Neural progenitor cell (in vitro differentiated cells): ENCODE measurements around the gene SMARCC2.

Experiments used
- EZH2phosphoT487 ChIP-seq: fragments of 200-600 bp; sonication (generic); IDR thresholded peaks from 2 replicates; pipeline ENCODE4 v1.6.1; 2017; ENCODE audit warnings: antibody characterized with exemption
- TF ChIP-seq, protein P1 (sequence below): fragments of 200-600 bp; sonication (generic); IDR thresholded peaks from 2 replicates; pipeline ENCODE4 v1.5.1; 2017; ENCODE audit warnings: antibody characterized with exemption, mild to moderate bottlenecking

DNA sequence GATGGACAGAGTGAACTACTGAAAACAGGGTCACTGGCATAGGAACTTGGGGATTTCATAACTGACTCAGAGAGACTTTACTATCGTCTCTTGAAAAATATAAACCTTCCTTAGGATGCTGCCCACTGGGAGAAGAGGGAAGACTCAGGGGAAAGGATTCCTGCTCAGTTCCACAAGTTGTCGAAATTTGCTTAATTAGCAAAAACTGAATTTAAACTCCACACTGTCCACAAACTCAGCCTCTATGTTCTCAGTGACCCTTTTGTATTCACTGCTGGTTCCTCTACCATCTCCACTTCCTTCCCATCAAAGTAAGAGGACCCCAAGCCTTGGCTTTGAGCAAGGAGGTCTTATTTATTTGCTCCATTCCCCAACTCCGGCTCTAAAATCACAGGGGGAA lies 44.1 kb downstream of the SMARCC2 start:
- TF ChIP-seq, protein P1, sequence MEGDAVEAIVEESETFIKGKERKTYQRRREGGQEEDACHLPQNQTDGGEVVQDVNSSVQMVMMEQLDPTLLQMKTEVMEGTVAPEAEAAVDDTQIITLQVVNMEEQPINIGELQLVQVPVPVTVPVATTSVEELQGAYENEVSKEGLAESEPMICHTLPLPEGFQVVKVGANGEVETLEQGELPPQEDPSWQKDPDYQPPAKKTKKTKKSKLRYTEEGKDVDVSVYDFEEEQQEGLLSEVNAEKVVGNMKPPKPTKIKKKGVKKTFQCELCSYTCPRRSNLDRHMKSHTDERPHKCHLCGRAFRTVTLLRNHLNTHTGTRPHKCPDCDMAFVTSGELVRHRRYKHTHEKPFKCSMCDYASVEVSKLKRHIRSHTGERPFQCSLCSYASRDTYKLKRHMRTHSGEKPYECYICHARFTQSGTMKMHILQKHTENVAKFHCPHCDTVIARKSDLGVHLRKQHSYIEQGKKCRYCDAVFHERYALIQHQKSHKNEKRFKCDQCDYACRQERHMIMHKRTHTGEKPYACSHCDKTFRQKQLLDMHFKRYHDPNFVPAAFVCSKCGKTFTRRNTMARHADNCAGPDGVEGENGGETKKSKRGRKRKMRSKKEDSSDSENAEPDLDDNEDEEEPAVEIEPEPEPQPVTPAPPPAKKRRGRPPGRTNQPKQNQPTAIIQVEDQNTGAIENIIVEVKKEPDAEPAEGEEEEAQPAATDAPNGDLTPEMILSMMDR: no peak
- no peak for TF ChIP-seq EZH2phosphoT487
